Measurements from ENCODE around the gene MED22.

MED22 gene

GRCh38 chr9:133375724-133376654, 28.1 kb upstream of the MED22 start, which contains the start of the genes STKLD1 and SURF4:
Gene STKLD1, plus strand, starts transcription at chr9:133376366. Its CDS starts 108 bp downstream, at chr9:133376474.
Gene SURF4, minus strand, starts transcription at chr9:133376060. Its CDS starts 91 bp downstream, at chr9:133375969.
- DNase-seq (ENCODE audit: low read depth in 3 of 3): peak; percentile 88 to 95 (median 94)

GRCh38 chr9:133375116-133375723, 27.3 kb upstream of the MED22 start:
- no peak for DNase-seq (ENCODE audit: low read depth in 3 of 3)

GRCh38 chr9:133374612-133375115, 26.7 kb upstream of the MED22 start:
- DNase-seq (ENCODE audit: low read depth in 3 of 3): no peak

GRCh38 chr9:133372144-133372543, 24.2 kb upstream of the MED22 start:
- no peak for DNase-seq (ENCODE audit: low read depth in 3 of 3)

- DNase-seq (ENCODE audit: low read depth in 3 of 3): peak; percentile 60 to 81 (median 72)
Observed at GRCh38 chr9:133371261-133371711, 23.4 kb upstream of the MED22 start.

GRCh38 chr9:133370685-133371084, 22.8 kb upstream of the MED22 start:
- no peak for DNase-seq (ENCODE audit: low read depth in 3 of 3)

- DNase-seq (ENCODE audit: low read depth in 3 of 3): no peak
Observed at GRCh38 chr9:133369933-133370332, 22.0 kb upstream of the MED22 start.

GRCh38 chr9:133369422-133369821, 21.5 kb upstream of the MED22 start:
- DNase-seq (ENCODE audit: low read depth in 3 of 3): no peak

GRCh38 chr9:133368249-133368881, 20.4 kb upstream of the MED22 start:
- no peak for DNase-seq (ENCODE audit: low read depth in 3 of 3)

- no peak for DNase-seq (ENCODE audit: low read depth in 3 of 3)
Observed at GRCh38 chr9:133367778-133368177, 19.8 kb upstream of the MED22 start.

GRCh38 chr9:133367221-133367620, 19.3 kb upstream of the MED22 start:
- DNase-seq (ENCODE audit: low read depth in 3 of 3): no peak

GRCh38 chr9:133366435-133366834, 18.5 kb upstream of the MED22 start:
- no peak for DNase-seq (ENCODE audit: low read depth in 3 of 3)

- no peak for DNase-seq (ENCODE audit: low read depth in 3 of 3)
Observed at GRCh38 chr9:133362359-133363044, 14.6 kb upstream of the MED22 start.

- no peak for DNase-seq (ENCODE audit: low read depth in 3 of 3)
Observed at GRCh38 chr9:133361507-133362092, 13.7 kb upstream of the MED22 start.

GRCh38 chr9:133360400-133361393, 12.8 kb upstream of the MED22 start:
- DNase-seq (ENCODE audit: low read depth in 3 of 3): no peak

GRCh38 chr9:133359399-133360175, 11.7 kb upstream of the MED22 start:
- DNase-seq (ENCODE audit: low read depth in 3 of 3): no peak

- no peak for DNase-seq (ENCODE audit: low read depth in 3 of 3)
Observed at GRCh38 chr9:133357656-133358055, 9.7 kb upstream of the MED22 start.

GRCh38 chr9:133356391-133357091, 8.6 kb upstream of the MED22 start, which contains the start of the genes SURF1 and SURF2:
Gene SURF1, minus strand, starts transcription at chr9:133356487. Its CDS starts 34 bp downstream, at chr9:133356453.
Gene SURF2, plus strand, starts transcription at chr9:133356550. Its CDS starts 43 bp downstream, at chr9:133356593.
- DNase-seq (ENCODE audit: low read depth in 3 of 3): peak; percentile 84 to 92 (median 85)
